ENCODE measurements around the gene ZMIZ1. TPM values are rescaled to one million over a fixed set of nuclear protein-coding genes. Genes with fewer than 3 reads are reported as not detected.

Gene ZMIZ1
- total RNA-seq, 4 donors from 2014 or later: 18.7 to 188 (median 36.7) TPM

DNA sequence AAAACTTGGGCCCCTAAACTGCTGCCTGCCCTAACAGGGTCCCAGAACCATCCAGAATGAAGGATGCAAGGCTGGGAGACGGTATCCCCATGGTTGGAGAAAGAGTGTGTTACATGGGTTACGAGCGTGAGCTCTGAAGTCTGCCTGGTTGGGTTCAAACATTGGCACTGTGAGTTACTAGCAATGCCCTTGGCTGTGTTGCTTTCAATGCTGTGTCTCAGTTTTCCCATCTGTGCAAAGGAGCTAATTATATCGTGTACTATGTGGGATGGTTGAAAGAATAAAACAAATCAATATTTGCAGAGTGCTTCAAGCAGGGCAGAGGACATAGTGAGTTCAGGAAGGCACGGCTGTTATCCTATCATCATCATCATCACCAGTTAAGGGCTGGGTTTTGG lies 114.7 kb downstream of the ZMIZ1 start:
- Histone ChIP-seq H3K4me1 (peaks cover 34 to 51% of the 10 kb centered on the region in 2 donors), H3K9me3 (no peaks in the 10 kb centered on the region), H3K27ac (peak overlapping the region; percentile 78), H3K27me3 (no peaks in the 10 kb centered on the region), H3K4me3 (no peak overlapping the region), H3K36me3 (no peaks in the 10 kb centered on the region)
- intact Hi-C loops (cut with DNase I; ENCODE audit: low total_unique reads): no loop called here
- DNase-seq: no peak
- TF ChIP-seq, protein P1, sequence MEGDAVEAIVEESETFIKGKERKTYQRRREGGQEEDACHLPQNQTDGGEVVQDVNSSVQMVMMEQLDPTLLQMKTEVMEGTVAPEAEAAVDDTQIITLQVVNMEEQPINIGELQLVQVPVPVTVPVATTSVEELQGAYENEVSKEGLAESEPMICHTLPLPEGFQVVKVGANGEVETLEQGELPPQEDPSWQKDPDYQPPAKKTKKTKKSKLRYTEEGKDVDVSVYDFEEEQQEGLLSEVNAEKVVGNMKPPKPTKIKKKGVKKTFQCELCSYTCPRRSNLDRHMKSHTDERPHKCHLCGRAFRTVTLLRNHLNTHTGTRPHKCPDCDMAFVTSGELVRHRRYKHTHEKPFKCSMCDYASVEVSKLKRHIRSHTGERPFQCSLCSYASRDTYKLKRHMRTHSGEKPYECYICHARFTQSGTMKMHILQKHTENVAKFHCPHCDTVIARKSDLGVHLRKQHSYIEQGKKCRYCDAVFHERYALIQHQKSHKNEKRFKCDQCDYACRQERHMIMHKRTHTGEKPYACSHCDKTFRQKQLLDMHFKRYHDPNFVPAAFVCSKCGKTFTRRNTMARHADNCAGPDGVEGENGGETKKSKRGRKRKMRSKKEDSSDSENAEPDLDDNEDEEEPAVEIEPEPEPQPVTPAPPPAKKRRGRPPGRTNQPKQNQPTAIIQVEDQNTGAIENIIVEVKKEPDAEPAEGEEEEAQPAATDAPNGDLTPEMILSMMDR (IDR thresholded peaks at IDR 0.05): no peak
- no peak for TF ChIP-seq POLR2A (IDR thresholded peaks at IDR 0.05)

DNA sequence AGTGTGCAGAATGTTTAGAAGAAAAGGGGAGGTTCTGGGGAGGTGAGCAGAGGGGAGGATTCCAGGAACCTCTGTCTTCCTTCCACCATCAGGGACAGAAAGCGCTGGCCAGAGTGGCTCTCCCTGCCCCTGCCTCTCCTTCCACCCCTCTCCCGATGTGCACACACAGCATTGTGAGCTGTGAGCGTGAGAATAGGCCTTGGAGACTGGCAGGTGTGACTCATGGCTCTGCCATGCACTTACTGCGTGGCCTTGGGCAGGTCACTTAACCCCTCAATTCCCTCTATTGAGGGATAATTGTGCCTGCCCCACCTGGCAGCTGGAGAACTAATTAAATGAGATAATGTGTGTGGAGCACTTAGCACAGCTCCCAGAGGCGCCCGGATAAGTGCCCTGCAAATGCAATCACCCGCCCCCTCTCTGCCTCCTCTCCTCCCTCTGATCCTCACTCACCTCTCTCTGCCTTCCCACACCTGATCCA lies 115.4 kb downstream of the ZMIZ1 start:
- Histone ChIP-seq H3K27ac (peak overlapping the region; percentile 78), H3K27me3 (no peaks in the 10 kb centered on the region), H3K36me3 (no peaks in the 10 kb centered on the region), H3K9me3 (no peaks in the 10 kb centered on the region), H3K4me3 (no peak overlapping the region), H3K4me1 (peaks cover 34 to 51% of the 10 kb centered on the region in 2 donors)
- intact Hi-C loops (cut with DNase I; ENCODE audit: low total_unique reads): no loop called here
- no peak for DNase-seq
- TF ChIP-seq, protein P1 (IDR thresholded peaks at IDR 0.05): no peak
- no peak for TF ChIP-seq POLR2A (IDR thresholded peaks at IDR 0.05)

DNA sequence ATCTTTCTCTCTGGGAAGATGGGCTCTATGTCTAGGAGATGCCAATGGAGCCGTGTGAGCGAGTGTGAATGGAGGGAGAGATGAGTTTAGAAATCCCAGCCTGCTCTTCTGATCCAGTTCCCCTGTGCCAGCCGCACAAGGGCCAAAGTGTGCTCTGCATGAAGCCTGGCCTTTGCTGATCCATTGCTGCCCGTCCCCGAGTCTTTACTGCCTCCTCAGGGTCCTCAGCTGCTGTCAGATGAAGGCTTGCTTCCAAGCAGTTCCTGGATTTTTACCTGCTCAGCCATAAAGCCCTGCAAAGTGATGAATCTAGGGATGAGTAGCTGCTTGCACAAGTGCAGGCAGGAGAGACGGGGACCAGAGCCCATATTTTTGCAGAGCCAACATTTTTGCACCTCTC lies 115.9 kb downstream of the ZMIZ1 start:
- Histone ChIP-seq H3K27me3 (no peaks in the 10 kb centered on the region), H3K36me3 (no peaks in the 10 kb centered on the region), H3K4me3 (no peak overlapping the region), H3K9me3 (no peaks in the 10 kb centered on the region), H3K4me1 (peaks cover 34 to 47% of the 10 kb centered on the region in 2 donors), H3K27ac (peak overlapping the region; percentile 78)
- intact Hi-C loops (cut with DNase I; ENCODE audit: low total_unique reads): loop anchor here (5.0 kb wide), 1 partner anchor 112 kb away; no protein-coding TSS in a partner anchor
- TF ChIP-seq, protein P1 (IDR thresholded peaks at IDR 0.05): no peak
- DNase-seq: no peak

DNA sequence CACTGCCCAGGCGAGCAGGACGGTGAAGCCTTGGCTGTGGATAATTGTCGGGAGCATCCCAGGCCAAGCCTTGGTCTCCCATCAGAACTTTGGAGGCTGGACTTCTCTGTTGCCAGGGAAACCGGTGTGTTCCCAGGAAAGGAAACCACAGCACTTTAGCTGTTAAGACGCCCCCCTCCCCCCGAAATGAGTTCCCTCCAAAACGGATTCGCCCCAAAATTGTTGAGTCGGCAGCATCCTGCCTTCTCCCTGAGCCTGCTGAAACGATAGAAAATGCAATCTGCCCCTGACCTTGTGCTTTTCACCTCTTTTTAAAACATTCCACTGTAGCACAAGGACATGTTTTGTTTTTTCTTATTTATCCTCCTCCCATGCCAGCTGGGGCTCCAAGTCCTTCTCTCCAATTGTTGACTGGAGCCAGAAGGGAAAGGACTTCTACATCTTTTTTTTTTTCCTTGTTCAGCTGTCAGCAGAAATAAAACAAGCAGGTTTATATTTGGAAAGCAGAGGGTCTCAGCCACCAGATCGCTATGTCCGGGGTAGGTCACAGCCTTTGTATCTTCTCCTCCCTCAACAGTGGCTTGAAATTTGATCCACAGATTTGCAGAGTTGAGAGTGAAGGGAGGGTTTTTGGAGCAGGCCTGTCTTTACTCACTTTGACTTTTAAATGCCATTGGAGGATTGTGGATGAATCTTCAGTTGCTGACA lies 116.5 kb downstream of the ZMIZ1 start:
- Histone ChIP-seq H3K4me1 (peaks cover 34 to 43% of the 10 kb centered on the region in 2 donors), H3K27ac (peak overlapping the region; percentile 78), H3K27me3 (no peaks in the 10 kb centered on the region), H3K4me3 (no peak overlapping the region), H3K9me3 (no peaks in the 10 kb centered on the region), H3K36me3 (no peaks in the 10 kb centered on the region)
- intact Hi-C loops (cut with DNase I; ENCODE audit: low total_unique reads): loop anchor here (5.0 kb wide), 1 partner anchor 113 kb away; no protein-coding TSS in a partner anchor
- DNase-seq: peak in 1 of 2 donors; percentile 66
- peak in 1 of 2 donors; percentile 6 for TF ChIP-seq POLR2A (IDR thresholded peaks at IDR 0.05)
- TF ChIP-seq, protein P1 (IDR thresholded peaks at IDR 0.05): no peak

DNA sequence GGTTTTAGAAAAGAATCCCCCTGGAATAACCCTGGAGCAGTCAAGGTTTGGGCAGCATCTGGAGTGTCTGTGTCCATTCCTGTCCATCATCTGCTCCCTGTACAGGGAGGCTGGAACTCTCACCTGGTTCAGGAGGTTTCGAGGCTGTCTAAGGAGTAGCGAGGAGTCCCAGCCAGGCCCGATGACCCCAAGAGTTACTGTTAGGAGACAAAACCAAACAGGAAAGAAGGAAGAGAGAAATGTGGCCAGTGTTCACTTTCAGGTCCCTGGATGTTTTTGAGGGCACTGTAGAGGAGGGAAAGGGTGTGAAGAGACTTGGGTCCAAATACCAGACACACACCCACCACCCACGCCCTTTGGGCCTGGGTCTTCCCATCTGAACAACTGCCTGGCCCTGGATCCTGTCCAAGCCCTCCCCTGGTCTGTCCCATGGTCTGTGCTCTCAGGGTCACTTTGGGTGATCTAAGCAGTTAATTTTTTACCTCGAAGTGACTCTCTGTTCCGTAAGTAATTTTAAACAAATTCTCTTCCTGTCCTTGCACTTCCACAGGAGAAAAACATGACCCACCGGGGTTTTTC lies 117.1 kb downstream of the ZMIZ1 start:
- Histone ChIP-seq H3K9me3 (no peaks in the 10 kb centered on the region), H3K27ac (peak overlapping the region; percentile 78), H3K4me1 (peaks cover 32 to 37% of the 10 kb centered on the region in 2 donors), H3K27me3 (no peaks in the 10 kb centered on the region), H3K4me3 (no peak overlapping the region), H3K36me3 (no peaks in the 10 kb centered on the region)
- TF ChIP-seq, protein P1 (IDR thresholded peaks at IDR 0.05): no peak
- TF ChIP-seq POLR2A (IDR thresholded peaks at IDR 0.05): no peak
- no peak for DNase-seq
- intact Hi-C loops (cut with DNase I; ENCODE audit: low total_unique reads): loop anchor here (5.0 kb wide), 1 partner anchor 114 kb away; no protein-coding TSS in a partner anchor
